H1 (cell line): ENCODE results near the gene BIRC7. TPM values are rescaled to one million over a fixed set of nuclear protein-coding genes. Genes with fewer than 3 reads are reported as not detected.

Experiments used
- CTCF ChIA-PET: fragments of 300-600 bp; sonication (Branson Sonifier 250); formaldehyde crosslinking; loops from one replicate; lab custom pipeline; 2021; ENCODE audit not compliant: partially characterized antibody; lab: Charles Lee
- POLR2A ChIA-PET: fragments of 300-600 bp; sonication (Branson Sonifier 250); formaldehyde crosslinking; loops from one replicate; lab custom pipeline; 2021; ENCODE audit warnings: inconsistent platforms; ENCODE audit not compliant: partially characterized antibody; lab: Charles Lee
- DNase-seq, 2 experiments: peaks; one replicate each; pipeline versions ENCODE4 v3.0.0 to v3.0.0-alpha.2; 2010 to 2022; ENCODE audit warnings: low spot score in 2 of 2, low read depth in 1 of 2, mixed read lengths in 1 of 2
- FAIRE-seq: peaks from 2 replicates; lab custom pipeline; 2011; peaks lifted over from hg19 to GRCh38; lab: Jason Lieb, UNC
- H2AFZ ChIP-seq: 2 replicates; pipeline ENCODE4 v1.8.1; 2012; ENCODE audit warnings: low read length, inconsistent platforms
- H2AK5ac ChIP-seq: 2 replicates; pipeline ENCODE4 v1.6.1; 2013; ENCODE audit warnings: low read depth, low read length
- H2BK120ac ChIP-seq: replicated peaks from 2 replicates; pipeline ENCODE3; 2013; ENCODE audit warnings: low read depth, low read length, inconsistent platforms
- H2BK12ac ChIP-seq: 2 replicates; pipeline ENCODE4 v1.6.1; 2013; ENCODE audit warnings: low read depth, low read length
- H2BK15ac ChIP-seq: 2 replicates; pipeline ENCODE4 v1.6.1; 2013; ENCODE audit warnings: low read length
- H2BK20ac ChIP-seq: 2 replicates; pipeline ENCODE4 v1.6.1; 2013; ENCODE audit warnings: low read length
- H2BK5ac ChIP-seq: 2 replicates; pipeline ENCODE4 v1.6.1; 2013; ENCODE audit warnings: low read depth, low read length
- H3K14ac ChIP-seq: 2 replicates; pipeline ENCODE4 v1.6.1; 2013; ENCODE audit warnings: inconsistent platforms; ENCODE audit not compliant: insufficient read length
- H3K18ac ChIP-seq: 2 replicates; pipeline ENCODE4 v1.6.1; 2013; ENCODE audit warnings: low read length; ENCODE audit errors: extremely low read depth
- H3K23ac ChIP-seq: 2 replicates; pipeline ENCODE4 v1.6.1; 2013; ENCODE audit warnings: inconsistent platforms; ENCODE audit not compliant: insufficient read length
- H3K23me2 ChIP-seq: 2 replicates; pipeline ENCODE4 v1.6.1; 2013; ENCODE audit warnings: low read depth, low read length
- H3K27ac ChIP-seq: 2 replicates; pipeline ENCODE4 v1.6.1; 2011; ENCODE audit warnings: low read depth, low read length, inconsistent platforms
- H3K27me3 ChIP-seq, 4 experiments: replicated peaks in 1 of 4; 1 replicate in 1 of 4; 2 replicates in 3 of 4; pipeline versions ENCODE4 v1.6.1 to v1.8.1; 2011 to 2013; ENCODE audit warnings: low read length in 3 of 4, mild to moderate bottlenecking in 3 of 4, inconsistent platforms in 2 of 4, mixed read lengths in 2 of 4, moderate library complexity in 1 of 4; ENCODE audit not compliant: control insufficient read depth in 3 of 4, insufficient read depth in 3 of 4; ENCODE audit errors: extremely low read depth in 1 of 4
- H3K36me3 ChIP-seq, 4 experiments: 2 replicates each; pipeline versions ENCODE4 v1.6.1 to v1.8.1; 2011 to 2013; ENCODE audit warnings: mild to moderate bottlenecking in 4 of 4, low read length in 3 of 4, moderate library complexity in 2 of 4, control low read depth in 1 of 4, inconsistent platforms in 1 of 4; ENCODE audit not compliant: insufficient read depth in 4 of 4, control insufficient read depth in 2 of 4
- H3K4ac ChIP-seq: replicated peaks from 2 replicates; pipeline ENCODE3; 2013; ENCODE audit warnings: low read length, low read depth, mixed read lengths, inconsistent platforms; ENCODE audit not compliant: insufficient read length
- H3K4me1 ChIP-seq, 4 experiments: replicated peaks in 1 of 4; 1 replicate in 1 of 4; 2 replicates in 3 of 4; pipeline versions ENCODE4 v1.6.1 to v1.8.1; 2011 to 2013; ENCODE audit warnings: low read length in 3 of 4, inconsistent platforms in 2 of 4, mixed read lengths in 1 of 4; ENCODE audit not compliant: insufficient read depth in 4 of 4, control insufficient read depth in 3 of 4
- H3K4me2 ChIP-seq, 2 experiments: 2 replicates each; pipeline versions ENCODE4 v1.6.1 to v1.8.1; 2011 to 2013; ENCODE audit warnings: low read depth in 2 of 2, low read length in 2 of 2, control low read depth in 1 of 2, inconsistent platforms in 1 of 2, mild to moderate bottlenecking in 1 of 2; ENCODE audit not compliant: insufficient read depth in 1 of 2
- H3K4me3 ChIP-seq, 4 experiments: fragments of 200-600, 300-600 bp in 1 of 4; sonication (generic), shearing (Covaris generic), sonication (Bioruptor Twin) in 1 of 4; 2 replicates each; pipeline versions ENCODE4 v1.5.1 to v1.8.1; 2011 to 2016; ENCODE audit warnings: low read length in 4 of 4, low read depth in 3 of 4, control low read depth in 2 of 4, inconsistent platforms in 2 of 4, mild to moderate bottlenecking in 2 of 4, mixed read lengths in 1 of 4, moderate library complexity in 1 of 4; ENCODE audit not compliant: insufficient read depth in 2 of 4; ENCODE audit errors: extremely low read depth in 1 of 4
- H3K56ac ChIP-seq: replicated peaks from 2 replicates; pipeline ENCODE3; 2013; ENCODE audit warnings: low read depth, mild to moderate bottlenecking, mixed read lengths, low read length, inconsistent platforms; ENCODE audit not compliant: insufficient read length
- H3K79me1 ChIP-seq: 2 replicates; pipeline ENCODE4 v1.6.1; 2013; ENCODE audit warnings: low read depth, low read length, control low read depth
- H3K79me2 ChIP-seq, 2 experiments: 2 replicates each; pipeline versions ENCODE4 v1.6.1 to v1.8.1; 2012 to 2013; ENCODE audit warnings: low read length in 2 of 2, mild to moderate bottlenecking in 2 of 2, inconsistent platforms in 1 of 2; ENCODE audit not compliant: insufficient read depth in 2 of 2, control insufficient read depth in 1 of 2
- H3K9ac ChIP-seq, 4 experiments: replicated peaks in 1 of 4; 1 replicate in 1 of 4; 2 replicates in 3 of 4; pipeline versions ENCODE4 v1.6.1 to v1.8.1; 2011 to 2013; ENCODE audit warnings: low read depth in 3 of 4, low read length in 3 of 4, control low read depth in 2 of 4, mild to moderate bottlenecking in 2 of 4, moderate library complexity in 2 of 4, inconsistent platforms in 1 of 4; ENCODE audit errors: extremely low read depth in 1 of 4
- H3K9me3 ChIP-seq, 2 experiments: 2 replicates each; pipeline versions ENCODE4 v1.6.1 to v1.8.1; 2012 to 2013; ENCODE audit warnings: mild to moderate bottlenecking in 2 of 2, moderate library complexity in 2 of 2, control low read depth in 1 of 2, inconsistent platforms in 1 of 2, low read depth in 1 of 2, low read length in 1 of 2, mixed read lengths in 1 of 2; ENCODE audit not compliant: insufficient read depth in 2 of 2
- H4K20me1 ChIP-seq, 2 experiments: replicated peaks in 1 of 2; 2 replicates each; pipeline versions ENCODE3 to v1.8.1; 2011 to 2013; ENCODE audit warnings: inconsistent platforms in 2 of 2, low read length in 2 of 2, mild to moderate bottlenecking in 1 of 2; ENCODE audit not compliant: insufficient read depth in 2 of 2, control insufficient read depth in 1 of 2
- H4K5ac ChIP-seq: 2 replicates; pipeline ENCODE4 v1.6.1; 2013; ENCODE audit warnings: low read length, low read depth, mixed read lengths, inconsistent platforms; ENCODE audit not compliant: insufficient read length
- H4K8ac ChIP-seq: 2 replicates; pipeline ENCODE4 v1.8.0; 2013; ENCODE audit warnings: mild to moderate bottlenecking, moderate library complexity, low read length, inconsistent platforms; ENCODE audit not compliant: insufficient read depth; ENCODE audit errors: extremely low read depth
- H4K91ac ChIP-seq: replicated peaks from 2 replicates; pipeline ENCODE3; 2013; ENCODE audit warnings: low read length, mixed read lengths, inconsistent platforms; ENCODE audit not compliant: insufficient read length
- BRCA1 ChIP-seq: IDR thresholded peaks from 2 replicates; pipeline ENCODE4 v1.6.1; 2012; ENCODE audit warnings: low read depth, low read length, improper control_type of control experiment
- CBX5 ChIP-seq: fragments of 300-800, 300-1000 bp; sonication (generic); IDR thresholded peaks from 2 replicates; pipeline ENCODE4 v1.7.1; 2016; ENCODE audit warnings: antibody characterized with exemption, low read length, low read depth
- CEBPB ChIP-seq: IDR thresholded peaks from 2 replicates; pipeline ENCODE4 v1.6.1; 2012; ENCODE audit warnings: low read depth, low read length
- CREB1 ChIP-seq: IDR thresholded peaks from 2 replicates; pipeline ENCODE4 v1.6.1; 2012; ENCODE audit warnings: inconsistent platforms
- HDAC6 ChIP-seq: IDR thresholded peaks from one replicate; pipeline ENCODE4 v1.7.1; 2012; ENCODE audit warnings: low read depth, mild to moderate bottlenecking, inconsistent platforms, low read length, moderate library complexity
- KDM5A ChIP-seq: fragments of 200-600 bp; IDR thresholded peaks from 2 replicates; pipeline ENCODE4 v1.7.1; 2012; ENCODE audit warnings: mild to moderate bottlenecking, low read length, inconsistent platforms, mixed read lengths
- MAFK ChIP-seq: IDR thresholded peaks from 2 replicates; pipeline ENCODE4 v1.6.1; 2012; ENCODE audit warnings: low read depth, mild to moderate bottlenecking, improper control_type of control experiment, low read length
- NANOG ChIP-seq: IDR thresholded peaks from 2 replicates; pipeline ENCODE4 v1.6.1; 2011; ENCODE audit warnings: low read length, low read depth, mild to moderate bottlenecking, inconsistent platforms; ENCODE audit not compliant: insufficient read depth, poor library complexity, severe bottlenecking
- RFX5 ChIP-seq: IDR thresholded peaks from 2 replicates; pipeline ENCODE4 v1.6.1; 2011; ENCODE audit warnings: low read depth, low read length, improper control_type of control experiment, borderline replicate concordance
- RNF2 ChIP-seq: fragments of 200-900, 300-1000 bp; sonication (generic); IDR thresholded peaks from 2 replicates; pipeline ENCODE4 v1.7.1; 2016; ENCODE audit warnings: borderline replicate concordance, low read depth, mild to moderate bottlenecking, antibody characterized with exemption, low read length; ENCODE audit not compliant: poor library complexity, severe bottlenecking; ENCODE audit errors: missing control alignments
- TAF7 ChIP-seq: optimal IDR thresholded peaks from 2 replicates; pipeline ENCODE3; 2011; ENCODE audit warnings: low read depth, mild to moderate bottlenecking, inconsistent platforms, low read length, moderate library complexity, borderline replicate concordance
- YY1 ChIP-seq: IDR thresholded peaks from 2 replicates; pipeline ENCODE4 v1.6.1; 2011; ENCODE audit warnings: low read depth, mild to moderate bottlenecking, low read length
- WGBS, 2 experiments: shearing (Covaris generic) in 1 of 2; methylation state at CpG; one replicate each; pipeline versions ENCODE4 v1.1.6 to v1.1.7; 2013 to 2015; ENCODE audit warnings: low lambda C conversion rate in 2 of 2, mixed read lengths in 2 of 2, inconsistent platforms in 1 of 2, low coverage in 1 of 2, missing lambda C conversion rate in 1 of 2; ENCODE audit not compliant: insufficient replicate concordance in 2 of 2, insufficient coverage in 1 of 2, insufficient read length in 1 of 2; ENCODE audit errors: extremely low coverage in 1 of 2, missing lambda C conversion rate in 1 of 2; 5-methylcytosine and 5-hydroxymethylcytosine counted together
- polyA plus RNA-seq, 7 experiments: library from polyadenylated mRNA; depleted of rRNA in 3 of 7; stranded (reverse) in 5 of 7; unstranded in 2 of 7; fragments of >200 nt in 5 of 7; fragments of 200-250 nt in 2 of 7; gene quantifications; 1 replicate in 5 of 7; 2 replicates in 1 of 7; 4 replicates in 1 of 7; pipeline versions ENCODE4 v1.2.1 to v1.2.3, GENCODE V29; 2011 to 2013; ENCODE audit warnings: missing spikeins in 2 of 7, mixed read lengths in 2 of 7
- total RNA-seq: library from RNA; stranded (reverse); fragmentation: NEBNext Ultra II Directional; extraction: Animal tissue kit (Norgen Biotek cat#: 25700); gene quantifications from 2 replicates; pipeline ENCODE4 v1.2.1, GENCODE V29; 2021
- TF ChIP-seq, protein P1 (sequence below): IDR thresholded peaks from 2 replicates; pipeline ENCODE4 v1.6.1; 2012; ENCODE audit warnings: inconsistent platforms

BIRC7 gene
- total and polyA plus RNA-seq, 2 of the 8 experiments (the other 6 are each of a cell fraction or from before 2014, with no cell fraction given), result 0.11 to 0.41 TPM

DNA sequence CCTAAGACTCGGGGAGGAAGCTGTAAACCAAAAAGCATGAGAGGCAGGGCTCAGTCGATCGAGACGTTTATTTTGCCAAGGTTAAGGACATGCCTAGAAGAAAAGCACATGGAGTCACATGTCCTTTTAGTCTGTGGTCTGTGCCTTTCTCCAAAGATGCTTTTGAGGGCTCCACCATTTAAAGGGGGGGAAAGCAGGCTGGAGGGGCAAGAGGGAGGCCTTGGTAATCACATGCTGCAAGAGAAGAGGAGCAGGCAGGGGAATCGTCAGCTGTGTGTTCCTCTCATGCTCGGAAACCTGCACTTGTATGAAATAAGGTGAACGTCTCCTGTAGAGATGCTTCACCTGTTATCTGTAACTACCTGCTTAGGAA lies 10.6 kb upstream of the BIRC7 start:
- no peak overlapping the region for H2BK15ac ChIP-seq
- H4K20me1 ChIP-seq, result peaks cover 0 to 3% of the 10 kb centered on the region in 2 experiments
- H2BK20ac ChIP-seq, result no peak overlapping the region
- DNase-seq, result no peak
- H3K36me3 ChIP-seq, result no peaks in the 10 kb centered on the region
- no peak overlapping the region for H3K4ac ChIP-seq
- no peaks in the 10 kb centered on the region for H3K9me3 ChIP-seq
- no peak overlapping the region for H3K14ac ChIP-seq
- no peak for FAIRE-seq
- 0 out of 2 replicates have a peak overlapping the region, but pooled peaks have one; percentile 24 for H2BK5ac ChIP-seq
- WGBS, 2 experiments, result 81% methylated on average over 7 of the region's 7 CpGs; no CpG with 5 or more reads in 1 of the 2 experiments
- H2BK12ac ChIP-seq, result peak overlapping the region; percentile 68; the same call in 1 of the 2 replicates
- no peak overlapping the region for H4K5ac ChIP-seq
- no peak overlapping the region for H3K23ac ChIP-seq
- no peak overlapping the region for H3K56ac ChIP-seq
- H3K79me1 ChIP-seq, result no peaks in the 10 kb centered on the region
- H4K8ac ChIP-seq, result no peak overlapping the region; the same call in 1 of the 2 replicates
- H3K4me1 ChIP-seq, result peaks cover 7 to 19% (median 11%) of the 10 kb centered on the region in 4 experiments
- no peak overlapping the region for H3K4me2 ChIP-seq
- no peak overlapping the region for H3K18ac ChIP-seq
- ChIA-PET POLR2A (interaction anchor here (1.1 to 3.3 kb wide), 6 partner anchors 10 to 62 kb away, joined by 3 to 14 read pairs (median 6); partner anchors contain the start of gene BIRC7), CTCF (interaction anchor here (0.8 to 5.3 kb wide), 24 partner anchors 11 to 385 kb away, joined by 3 to 199 read pairs (median 26); partner anchors contain the start of genes ARFGAP1, BIRC7, COL20A1 and NKAIN4)
- no peak overlapping the region for H2AFZ ChIP-seq
- no peaks in the 10 kb centered on the region for H3K79me2 ChIP-seq
- H3K23me2 ChIP-seq, result peaks cover 2% of the 10 kb centered on the region; the same call in 1 of the 2 replicates
- no peak overlapping the region; a peak in 1 of 7 replicates for H3K9ac ChIP-seq
- no peak overlapping the region for H2BK120ac ChIP-seq
- no peak overlapping the region for H4K91ac ChIP-seq
- H3K4me3 ChIP-seq, result no peak overlapping the region
- no peak overlapping the region for H3K27ac ChIP-seq
- H2AK5ac ChIP-seq, result peak overlapping the region; percentile 82; the same call in 1 of the 2 replicates
- peaks cover 0 to 3% (median 0%) of the 10 kb centered on the region in 4 experiments; a peak in 2 of 7 replicates for H3K27me3 ChIP-seq
- TF ChIP-seq MAFK (no peak), KDM5A (no peak), RFX5 (no peak), CBX5 (no peak), CREB1 (no peak), YY1 (no peak), RNF2 (no peak), CEBPB (no peak), HDAC6 (no peak), BRCA1 (no peak), NANOG (no peak), TAF7 (no peak)
- TF ChIP-seq, protein P1, sequence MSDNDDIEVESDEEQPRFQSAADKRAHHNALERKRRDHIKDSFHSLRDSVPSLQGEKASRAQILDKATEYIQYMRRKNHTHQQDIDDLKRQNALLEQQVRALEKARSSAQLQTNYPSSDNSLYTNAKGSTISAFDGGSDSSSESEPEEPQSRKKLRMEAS, result no peak
